ENCODE measurements around the gene MAGI1.

Gene MAGI1

DNA sequence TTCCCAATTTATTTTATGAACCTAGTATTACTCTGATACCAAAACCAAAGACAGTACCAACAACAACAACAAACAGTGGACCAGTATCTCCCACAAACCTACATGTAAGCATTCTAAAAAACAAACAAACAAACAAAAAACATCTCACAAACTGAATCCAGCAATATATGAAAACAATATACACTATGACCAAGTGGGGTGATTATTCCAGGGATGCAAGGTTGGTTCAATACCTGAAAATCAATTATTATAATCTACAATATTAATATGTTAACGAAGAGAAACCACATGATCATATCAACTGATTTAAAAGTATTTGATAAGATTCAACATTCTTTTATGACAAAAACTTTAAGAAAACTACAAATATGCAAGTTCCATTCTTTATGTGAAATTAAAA, 391.3 kb downstream of the MAGI1 start:
- no peak overlapping the region for H3K4me3 ChIP-seq (ENCODE audit: low read length)
- no peak overlapping the region for H3K27ac ChIP-seq (ENCODE audit: low read depth, low read length)
- H3K9ac ChIP-seq (ENCODE audit: low read length): no peak overlapping the region
- H3K36me3 ChIP-seq (ENCODE audit: control insufficient read depth, insufficient read depth, low read length): no peaks in the 10 kb centered on the region
- no peaks in the 10 kb centered on the region for H3K4me1 ChIP-seq (ENCODE audit: control insufficient read depth, insufficient read depth, low read length)
- H3K27me3 ChIP-seq (ENCODE audit: control insufficient read depth, insufficient read depth, low read length): no peaks in the 10 kb centered on the region

DNA sequence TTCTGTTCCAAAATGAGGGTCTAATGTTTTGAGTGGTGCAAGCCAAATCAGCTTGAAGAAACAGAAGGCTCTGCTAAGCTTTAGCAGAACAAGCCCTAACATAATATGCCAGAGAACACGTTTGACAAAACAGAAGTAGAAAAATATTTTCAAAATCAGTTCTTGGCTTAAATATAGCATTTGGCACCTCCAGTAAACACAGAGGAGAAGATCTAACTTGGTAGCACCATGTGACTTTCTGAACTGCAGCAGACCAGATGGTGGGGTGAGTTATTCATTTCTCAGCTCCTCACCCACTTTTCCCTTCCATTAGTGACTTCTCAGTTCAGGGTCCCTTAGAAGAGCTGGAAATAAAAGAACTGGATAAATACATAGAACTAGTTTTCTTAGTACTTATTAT, 395.8 kb downstream of the MAGI1 start:
- Histone ChIP-seq H3K4me1 (ENCODE audit: control insufficient read depth, insufficient read depth, low read length) (no peaks in the 10 kb centered on the region), H3K36me3 (ENCODE audit: control insufficient read depth, insufficient read depth, low read length) (no peaks in the 10 kb centered on the region), H3K27ac (ENCODE audit: low read depth, low read length) (no peak overlapping the region), H3K4me3 (ENCODE audit: low read length) (no peak overlapping the region), H3K9ac (ENCODE audit: low read length) (no peak overlapping the region), H3K27me3 (ENCODE audit: control insufficient read depth, insufficient read depth, low read length) (no peaks in the 10 kb centered on the region)

DNA sequence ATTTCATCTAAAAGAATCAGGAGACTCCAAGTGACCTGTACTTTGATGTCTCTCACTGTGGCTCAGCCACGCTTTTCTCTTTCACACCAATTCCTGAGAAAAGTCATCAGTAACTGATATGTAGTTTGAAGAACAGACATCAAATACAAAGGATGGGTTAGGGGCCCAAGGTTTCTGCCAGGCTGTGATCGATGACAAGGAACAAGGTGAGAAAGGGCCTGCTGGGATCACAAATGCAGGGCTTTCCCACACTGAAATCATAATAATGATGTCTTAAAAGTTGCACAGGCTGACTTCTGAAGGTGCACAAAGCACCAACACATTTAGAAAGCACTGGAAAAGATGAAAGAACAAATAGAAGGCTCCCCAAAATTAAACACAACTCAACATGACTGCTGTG, 396.9 kb downstream of the MAGI1 start:
- no peak overlapping the region for H3K27ac ChIP-seq (ENCODE audit: low read depth, low read length)

DNA sequence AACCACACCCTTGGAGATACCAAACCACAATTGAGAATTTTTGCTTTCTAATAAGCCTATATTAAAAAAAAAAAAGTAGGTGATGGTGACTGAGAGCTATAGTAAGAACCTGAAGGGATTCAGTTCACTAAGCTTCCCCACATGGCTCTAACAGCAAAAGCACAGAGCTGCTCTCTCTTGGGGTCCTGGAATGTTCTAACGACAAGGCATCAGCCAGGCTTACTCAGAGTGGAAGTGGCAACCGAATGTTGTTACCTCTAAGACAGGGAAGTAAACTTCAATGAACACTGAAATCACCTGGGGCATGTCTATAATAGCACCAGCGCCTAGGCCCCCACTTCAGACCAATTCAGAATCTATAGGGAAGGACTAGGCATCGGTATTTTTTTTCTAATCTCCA, 397.7 kb downstream of the MAGI1 start:
- Histone ChIP-seq H3K4me3 (ENCODE audit: low read length) (no peak overlapping the region), H3K36me3 (ENCODE audit: control insufficient read depth, insufficient read depth, low read length) (no peaks in the 10 kb centered on the region), H3K4me1 (ENCODE audit: control insufficient read depth, insufficient read depth, low read length) (no peaks in the 10 kb centered on the region), H3K9ac (ENCODE audit: low read length) (no peak overlapping the region), H3K27ac (ENCODE audit: low read depth, low read length) (no peak overlapping the region), H3K27me3 (ENCODE audit: control insufficient read depth, insufficient read depth, low read length) (no peaks in the 10 kb centered on the region)

More for the DNA sequence above, 396.9 kb downstream of the MAGI1 start:
- no peaks in the 10 kb centered on the region for H3K4me1 ChIP-seq (ENCODE audit: control insufficient read depth, insufficient read depth, low read length)
- no peak overlapping the region for H3K4me3 ChIP-seq (ENCODE audit: low read length)
- H3K9ac ChIP-seq (ENCODE audit: low read length): no peak overlapping the region
- H3K36me3 ChIP-seq (ENCODE audit: control insufficient read depth, insufficient read depth, low read length): no peaks in the 10 kb centered on the region
- H3K27me3 ChIP-seq (ENCODE audit: control insufficient read depth, insufficient read depth, low read length): no peaks in the 10 kb centered on the region

DNA sequence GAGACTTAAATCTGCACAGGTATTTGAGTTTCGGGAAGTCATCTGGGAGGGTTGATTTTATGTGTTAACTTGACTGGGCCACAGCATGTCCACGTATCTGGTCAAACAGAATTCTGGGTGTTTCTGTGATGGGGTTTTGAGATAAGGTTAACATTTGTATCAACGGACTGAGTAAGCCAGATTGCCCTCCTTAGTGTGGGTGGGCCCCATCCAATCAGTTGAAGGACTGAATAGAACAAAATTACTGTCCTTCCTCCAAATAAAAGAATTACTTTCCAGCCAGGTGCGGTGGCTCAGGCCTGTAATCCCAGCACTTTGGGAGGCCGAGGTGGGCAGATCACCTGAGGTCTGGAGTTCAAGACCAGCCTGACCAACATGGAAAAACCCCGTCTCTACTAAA, 399.3 kb downstream of the MAGI1 start:
- Histone ChIP-seq H3K27me3 (ENCODE audit: control insufficient read depth, insufficient read depth, low read length) (no peaks in the 10 kb centered on the region), H3K27ac (ENCODE audit: low read depth, low read length) (no peak overlapping the region), H3K36me3 (ENCODE audit: control insufficient read depth, insufficient read depth, low read length) (no peaks in the 10 kb centered on the region), H3K4me1 (ENCODE audit: control insufficient read depth, insufficient read depth, low read length) (no peaks in the 10 kb centered on the region), H3K9ac (ENCODE audit: low read length) (no peak overlapping the region), H3K4me3 (ENCODE audit: low read length) (no peak overlapping the region)

DNA sequence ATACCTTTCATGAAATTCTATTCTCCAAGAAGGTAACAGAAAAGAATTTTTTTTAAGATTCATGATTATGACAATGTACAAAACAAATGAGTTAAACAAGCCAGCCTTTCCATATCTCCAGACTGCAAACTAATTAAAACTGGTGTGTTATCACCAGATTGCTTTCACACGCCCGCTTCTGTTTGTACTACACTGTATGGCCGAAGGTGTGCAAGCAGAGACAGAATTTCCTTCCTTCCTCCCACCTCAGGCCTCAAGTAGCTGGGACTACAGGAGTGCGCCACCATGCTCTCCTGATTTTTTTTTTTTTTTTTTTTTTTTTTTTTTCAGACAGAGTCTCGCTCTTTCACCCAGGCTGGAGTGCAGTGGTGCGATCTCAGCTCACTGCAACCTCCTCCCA, 400.4 kb downstream of the MAGI1 start:
- H3K27ac ChIP-seq (ENCODE audit: low read depth, low read length): no peak overlapping the region
- no peak overlapping the region for H3K4me3 ChIP-seq (ENCODE audit: low read length)
- H3K36me3 ChIP-seq (ENCODE audit: control insufficient read depth, insufficient read depth, low read length): no peaks in the 10 kb centered on the region
- H3K27me3 ChIP-seq (ENCODE audit: control insufficient read depth, insufficient read depth, low read length): no peaks in the 10 kb centered on the region
- H3K9ac ChIP-seq (ENCODE audit: low read length): no peak overlapping the region
- no peaks in the 10 kb centered on the region for H3K4me1 ChIP-seq (ENCODE audit: control insufficient read depth, insufficient read depth, low read length)

DNA sequence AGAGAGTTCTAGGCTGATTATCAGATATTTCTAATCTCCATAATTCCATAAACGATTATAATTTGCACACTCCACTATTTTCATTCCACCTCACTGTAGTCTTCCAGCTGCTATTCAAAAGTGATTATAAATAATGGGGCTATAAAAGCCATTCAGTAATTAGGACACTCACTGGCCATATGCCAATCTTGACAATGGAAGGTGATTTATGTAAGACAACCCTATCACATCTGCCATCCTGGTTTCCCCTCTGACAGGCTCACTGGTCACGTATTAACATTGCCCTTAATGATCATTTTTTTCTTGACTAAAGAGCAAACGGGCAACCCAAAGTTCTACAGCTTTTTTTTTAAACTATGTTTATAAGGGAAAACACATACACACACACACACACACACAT, 402.4 kb downstream of the MAGI1 start:
- Histone ChIP-seq H3K27me3 (ENCODE audit: control insufficient read depth, insufficient read depth, low read length) (no peaks in the 10 kb centered on the region), H3K9ac (ENCODE audit: low read length) (no peak overlapping the region), H3K4me3 (ENCODE audit: low read length) (no peak overlapping the region), H3K36me3 (ENCODE audit: control insufficient read depth, insufficient read depth, low read length) (no peaks in the 10 kb centered on the region), H3K4me1 (ENCODE audit: control insufficient read depth, insufficient read depth, low read length) (no peaks in the 10 kb centered on the region), H3K27ac (ENCODE audit: low read depth, low read length) (no peak overlapping the region)

DNA sequence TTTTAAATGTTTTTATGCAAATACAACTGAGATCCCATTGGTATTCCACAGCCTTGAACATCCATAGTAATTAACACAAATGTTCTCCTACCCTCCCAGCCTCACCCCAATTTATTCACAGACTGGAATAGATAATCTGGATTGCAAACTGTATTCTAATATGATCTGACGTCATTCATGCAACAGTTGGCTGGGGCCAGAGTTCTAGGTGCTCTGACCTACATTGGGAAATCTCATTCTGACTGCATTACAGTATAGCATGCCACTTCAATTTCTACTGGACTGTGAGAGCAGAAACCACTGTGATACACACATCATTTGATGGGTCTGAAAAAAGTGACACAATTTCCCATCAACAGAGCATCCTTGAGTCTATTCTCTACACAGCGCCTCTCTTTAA, 403.1 kb downstream of the MAGI1 start:
- Histone ChIP-seq H3K4me1 (ENCODE audit: control insufficient read depth, insufficient read depth, low read length) (no peaks in the 10 kb centered on the region), H3K4me3 (ENCODE audit: low read length) (no peak overlapping the region), H3K9ac (ENCODE audit: low read length) (no peak overlapping the region), H3K27ac (ENCODE audit: low read depth, low read length) (no peak overlapping the region), H3K36me3 (ENCODE audit: control insufficient read depth, insufficient read depth, low read length) (no peaks in the 10 kb centered on the region), H3K27me3 (ENCODE audit: control insufficient read depth, insufficient read depth, low read length) (no peaks in the 10 kb centered on the region)

DNA sequence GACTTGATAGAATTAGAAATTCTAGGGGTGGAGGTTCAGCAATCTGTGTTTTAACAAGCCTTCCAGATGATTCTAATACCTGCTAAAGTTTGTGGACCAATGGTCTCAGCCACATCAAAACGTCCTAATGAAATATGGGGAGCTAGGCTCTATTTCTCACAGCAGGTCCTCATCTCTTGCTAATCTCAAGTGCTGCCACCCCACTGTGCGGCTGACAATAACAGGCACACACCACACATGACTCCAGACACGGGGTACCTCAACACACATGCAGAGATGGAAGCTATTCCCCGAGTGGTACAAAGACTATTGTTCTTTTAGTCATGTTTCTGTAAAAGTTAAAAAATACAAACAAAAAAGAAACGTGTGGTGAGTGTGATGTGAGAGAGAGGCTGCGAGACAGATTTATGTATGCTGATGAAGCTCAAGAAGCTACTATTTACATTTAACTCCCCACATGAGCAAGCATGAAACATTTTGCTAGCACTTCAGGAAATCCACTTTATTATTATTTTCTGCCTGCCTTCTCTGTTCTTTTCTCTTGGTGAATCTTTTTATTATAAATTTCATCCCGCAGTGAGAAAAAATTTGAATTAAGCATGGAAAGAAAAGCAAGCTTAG, 405.6 kb downstream of the MAGI1 start:
- Histone ChIP-seq H3K4me1 (ENCODE audit: control insufficient read depth, insufficient read depth, low read length) (no peaks in the 10 kb centered on the region), H3K27ac (ENCODE audit: low read depth, low read length) (no peak overlapping the region), H3K27me3 (ENCODE audit: control insufficient read depth, insufficient read depth, low read length) (no peaks in the 10 kb centered on the region), H3K4me3 (ENCODE audit: low read length) (no peak overlapping the region), H3K9ac (ENCODE audit: low read length) (no peak overlapping the region), H3K36me3 (ENCODE audit: control insufficient read depth, insufficient read depth, low read length) (no peaks in the 10 kb centered on the region)

DNA sequence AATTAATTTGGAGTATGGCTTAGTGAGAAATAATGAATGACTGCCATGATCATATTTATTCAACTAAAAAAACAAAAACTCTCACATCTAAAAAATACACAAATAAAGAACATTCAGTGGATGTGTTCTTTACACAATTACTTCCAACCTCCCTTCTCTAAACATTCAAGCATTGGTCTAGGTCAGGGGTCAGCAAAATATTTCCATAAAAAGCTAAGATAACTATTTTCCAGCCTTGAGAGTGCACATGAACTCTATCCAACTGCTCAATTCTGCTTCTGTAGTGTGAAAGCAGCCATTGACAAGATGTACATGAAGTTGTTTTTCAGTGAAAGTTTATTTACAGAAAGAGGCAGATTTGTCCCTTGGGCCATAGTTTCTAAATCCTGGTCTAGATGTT, 406.3 kb downstream of the MAGI1 start:
- no peak overlapping the region for H3K4me3 ChIP-seq (ENCODE audit: low read length)
- no peaks in the 10 kb centered on the region for H3K36me3 ChIP-seq (ENCODE audit: control insufficient read depth, insufficient read depth, low read length)
- H3K9ac ChIP-seq (ENCODE audit: low read length): no peak overlapping the region
- no peaks in the 10 kb centered on the region for H3K4me1 ChIP-seq (ENCODE audit: control insufficient read depth, insufficient read depth, low read length)
- no peak overlapping the region for H3K27ac ChIP-seq (ENCODE audit: low read depth, low read length)
- H3K27me3 ChIP-seq (ENCODE audit: control insufficient read depth, insufficient read depth, low read length): no peaks in the 10 kb centered on the region

DNA sequence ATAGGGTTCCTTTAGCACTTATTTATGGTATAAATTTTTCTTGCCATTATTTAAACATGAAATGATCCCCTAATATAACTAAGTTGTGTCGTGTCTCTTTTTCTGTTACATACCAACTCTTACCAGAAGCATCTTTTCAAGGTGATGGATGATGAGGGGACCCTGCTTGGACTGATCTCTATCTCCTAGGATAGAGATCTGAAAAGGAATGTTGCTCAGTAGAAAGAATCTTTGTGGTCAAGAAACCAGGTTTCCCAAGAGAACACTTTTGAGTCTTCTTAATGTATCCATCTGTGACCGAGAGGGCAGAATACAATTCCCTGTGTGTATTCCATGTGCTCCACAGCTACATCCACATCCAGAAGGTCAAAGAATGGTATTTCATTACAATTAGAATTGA, 409.7 kb downstream of the MAGI1 start:
- H3K27ac ChIP-seq (ENCODE audit: low read depth, low read length): no peak overlapping the region
- H3K36me3 ChIP-seq (ENCODE audit: control insufficient read depth, insufficient read depth, low read length): no peaks in the 10 kb centered on the region
- no peak overlapping the region for H3K9ac ChIP-seq (ENCODE audit: low read length)
- no peak overlapping the region for H3K4me3 ChIP-seq (ENCODE audit: low read length)
- H3K27me3 ChIP-seq (ENCODE audit: control insufficient read depth, insufficient read depth, low read length): no peaks in the 10 kb centered on the region
- H3K4me1 ChIP-seq (ENCODE audit: control insufficient read depth, insufficient read depth, low read length): no peaks in the 10 kb centered on the region

DNA sequence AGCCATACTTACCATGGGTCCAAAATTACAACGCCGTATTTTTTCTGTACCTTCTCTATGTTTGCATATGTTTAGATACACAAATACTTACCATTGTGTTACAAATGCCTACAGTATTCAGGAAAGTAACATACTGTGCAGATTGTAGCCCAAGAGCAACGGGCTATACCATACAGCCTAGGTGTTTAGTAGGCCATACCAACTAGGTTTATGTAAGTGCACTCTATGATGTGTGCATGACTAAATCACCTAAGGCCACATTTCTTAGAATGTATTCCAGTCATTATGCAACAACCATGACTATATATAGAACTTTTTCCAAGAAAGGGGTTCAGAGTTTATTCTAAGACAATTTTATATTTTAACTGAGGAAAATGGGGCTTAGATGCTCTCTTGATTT, 411.7 kb downstream of the MAGI1 start:
- Histone ChIP-seq H3K36me3 (ENCODE audit: control insufficient read depth, insufficient read depth, low read length) (no peaks in the 10 kb centered on the region), H3K27ac (ENCODE audit: low read depth, low read length) (no peak overlapping the region), H3K9ac (ENCODE audit: low read length) (no peak overlapping the region), H3K4me3 (ENCODE audit: low read length) (no peak overlapping the region), H3K27me3 (ENCODE audit: control insufficient read depth, insufficient read depth, low read length) (no peaks in the 10 kb centered on the region), H3K4me1 (ENCODE audit: control insufficient read depth, insufficient read depth, low read length) (no peaks in the 10 kb centered on the region)

DNA sequence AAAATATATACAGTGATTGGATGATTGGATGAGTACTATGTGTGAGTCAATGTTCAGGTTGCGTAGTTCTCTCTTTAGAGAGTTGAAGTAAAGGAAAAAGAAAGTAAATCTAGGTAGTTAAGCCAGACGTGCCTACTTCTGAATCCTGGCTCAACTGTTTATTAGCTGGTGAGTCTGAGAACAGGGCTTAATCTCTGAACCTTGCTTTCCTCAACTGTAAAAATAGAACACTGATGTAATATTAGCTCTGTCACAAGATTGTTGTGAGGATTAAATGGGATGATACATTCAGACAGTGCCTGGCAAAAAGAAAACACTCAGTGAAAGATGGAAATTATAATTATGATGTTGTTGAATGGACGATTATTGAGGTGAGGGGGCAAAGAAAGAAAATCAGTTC, 413.4 kb downstream of the MAGI1 start:
- no peaks in the 10 kb centered on the region for H3K27me3 ChIP-seq (ENCODE audit: control insufficient read depth, insufficient read depth, low read length)
- H3K4me1 ChIP-seq (ENCODE audit: control insufficient read depth, insufficient read depth, low read length): no peaks in the 10 kb centered on the region
- no peak overlapping the region for H3K9ac ChIP-seq (ENCODE audit: low read length)
- no peaks in the 10 kb centered on the region for H3K36me3 ChIP-seq (ENCODE audit: control insufficient read depth, insufficient read depth, low read length)
- H3K27ac ChIP-seq (ENCODE audit: low read depth, low read length): no peak overlapping the region
- H3K4me3 ChIP-seq (ENCODE audit: low read length): no peak overlapping the region
